Mononuclear cell (primary cell): ENCODE data around the gene RTN4. TPM values are rescaled to one million over a fixed set of nuclear protein-coding genes. Genes with fewer than 3 reads are reported as not detected.

Experiments used
- H3K27me3 ChIP-seq: 2 replicates; pipeline ENCODE4 v1.6.0; 2011; ENCODE audit warnings: low read length, control low read depth; ENCODE audit not compliant: insufficient read depth
- H3K4me1 ChIP-seq: 2 replicates; pipeline ENCODE4 v1.5.1; 2011; ENCODE audit warnings: mild to moderate bottlenecking, low read length, control low read depth; ENCODE audit not compliant: insufficient read depth
- H3K4me3 ChIP-seq: 2 replicates; pipeline ENCODE4 v1.5.1; 2011; ENCODE audit warnings: mild to moderate bottlenecking, low read length, moderate library complexity
- H3K9me3 ChIP-seq: 2 replicates; pipeline ENCODE4 v1.5.1; 2011; ENCODE audit warnings: low read depth, mild to moderate bottlenecking, control low read depth, low read length
- total RNA-seq: library from RNA; depleted of rRNA; stranded (reverse); fragments of >200 nt; gene quantifications from one replicate; pipeline ENCODE4 v1.2.3, GENCODE V29; 2012

The RTN4 gene
- total RNA-seq, 1 donor: 76.5 TPM

- H3K4me3 ChIP-seq: no peak overlapping the region
- H3K4me1 ChIP-seq: no peaks in the 10 kb centered on the region
- no peaks in the 10 kb centered on the region for H3K9me3 ChIP-seq
- no peaks in the 10 kb centered on the region for H3K27me3 ChIP-seq
These were observed 113.5 kb downstream of the RTN4 start for GRCh38 chr2:54936766-54937165.

- H3K9me3 ChIP-seq: no peaks in the 10 kb centered on the region
- no peaks in the 10 kb centered on the region for H3K4me1 ChIP-seq
- no peak overlapping the region for H3K4me3 ChIP-seq
- no peaks in the 10 kb centered on the region for H3K27me3 ChIP-seq
These were observed 114.9 kb downstream of the RTN4 start for GRCh38 chr2:54935389-54935788.

- no peaks in the 10 kb centered on the region for H3K27me3 ChIP-seq
These were observed 118.8 kb downstream of the RTN4 start for GRCh38 chr2:54931473-54931872.

GRCh38 chr2:54928719-54929118, 121.5 kb downstream of the RTN4 start:
- no peaks in the 10 kb centered on the region for H3K9me3 ChIP-seq
- no peaks in the 10 kb centered on the region for H3K4me1 ChIP-seq
- H3K27me3 ChIP-seq: no peaks in the 10 kb centered on the region
- no peak overlapping the region for H3K4me3 ChIP-seq

More at GRCh38 chr2:54931473-54931872, 118.8 kb downstream of the RTN4 start:
- H3K4me1 ChIP-seq: no peaks in the 10 kb centered on the region
- H3K4me3 ChIP-seq: no peak overlapping the region
- no peaks in the 10 kb centered on the region for H3K9me3 ChIP-seq

GRCh38 chr2:54927751-54928615, 122.3 kb downstream of the RTN4 start:
- Histone ChIP-seq H3K9me3 (no peaks in the 10 kb centered on the region), H3K4me3 (no peak overlapping the region), H3K27me3 (no peaks in the 10 kb centered on the region), H3K4me1 (no peaks in the 10 kb centered on the region)

GRCh38 chr2:54927085-54927750, 123.0 kb downstream of the RTN4 start:
- Histone ChIP-seq H3K4me3 (no peak overlapping the region), H3K27me3 (no peaks in the 10 kb centered on the region), H3K4me1 (no peaks in the 10 kb centered on the region), H3K9me3 (no peaks in the 10 kb centered on the region)

- Histone ChIP-seq H3K4me1 (no peaks in the 10 kb centered on the region), H3K4me3 (no peak overlapping the region), H3K27me3 (peaks cover 7% of the 10 kb centered on the region), H3K9me3 (peaks cover 16% of the 10 kb centered on the region)
These were observed 125.2 kb downstream of the RTN4 start for GRCh38 chr2:54925022-54925421.

GRCh38 chr2:54924121-54924520, 126.1 kb downstream of the RTN4 start:
- peaks cover 7% of the 10 kb centered on the region for H3K27me3 ChIP-seq
- no peaks in the 10 kb centered on the region for H3K4me1 ChIP-seq
- peaks cover 16% of the 10 kb centered on the region for H3K9me3 ChIP-seq
- H3K4me3 ChIP-seq: no peak overlapping the region

Other genes starting within 250 kb of the RTN4 start
- gene CLHC1, start 181.8 kb upstream of the RTN4 start, total RNA-seq: 4.9 TPM
- gene RPS27A, start 182.2 kb upstream of the RTN4 start, total RNA-seq: 1,968 TPM
- gene MTIF2, start 218.8 kb upstream of the RTN4 start, total RNA-seq: 16.6 TPM